ENCODE measurements around the gene CES4A.

CES4A gene

DNA sequence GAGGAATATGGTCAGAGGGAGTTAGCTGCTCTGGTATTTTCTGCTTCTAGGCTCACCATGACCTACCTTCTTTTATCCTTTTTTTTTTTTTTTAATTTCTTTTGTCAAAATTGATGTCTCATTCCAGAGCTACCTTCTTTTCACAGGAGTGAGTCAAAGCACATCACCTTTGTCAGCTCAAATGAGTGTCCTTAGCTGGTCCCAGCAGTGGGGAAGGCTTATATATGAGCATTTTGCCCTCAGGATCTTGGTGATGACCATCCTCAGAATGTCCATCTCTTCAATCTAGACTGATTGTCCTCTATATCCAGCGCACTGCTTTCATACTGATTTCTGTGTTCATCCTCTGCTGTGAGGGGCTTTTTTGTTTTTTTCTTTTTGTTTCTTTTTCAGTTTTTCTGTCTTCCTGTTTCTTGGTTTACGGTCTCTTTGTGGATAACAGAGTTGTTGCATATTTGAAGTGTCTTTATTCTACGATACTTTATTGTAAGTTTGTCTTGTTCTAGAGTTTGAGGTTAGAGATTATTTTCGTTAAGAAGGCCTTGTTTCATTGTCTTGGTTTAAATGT lies 65.5 kb downstream of the CES4A start:
- DNase-seq (ENCODE audit: low spot score) = no peak

DNA sequence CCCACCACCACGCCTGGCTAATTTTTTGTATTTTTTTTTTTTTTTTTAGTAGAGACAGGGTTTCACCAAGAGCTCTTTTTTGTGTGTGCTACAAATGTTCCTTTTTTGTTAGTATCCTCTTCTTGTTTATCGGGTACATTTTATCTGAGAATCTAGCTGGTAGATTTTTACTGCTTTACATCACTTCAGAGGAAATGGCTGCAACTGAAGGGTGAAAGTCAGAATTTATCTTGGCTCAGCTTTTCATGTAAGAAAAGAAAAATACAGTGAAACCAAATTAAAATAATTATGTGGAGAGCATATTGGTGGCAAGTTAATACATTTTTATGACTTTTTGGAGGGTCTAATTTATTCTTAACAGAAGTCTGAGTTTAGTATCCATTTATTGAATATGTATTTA lies 66.5 kb downstream of the CES4A start:
- no peak for DNase-seq (ENCODE audit: low spot score)

- DNase-seq (ENCODE audit: low spot score) = no peak
Observed at GRCh38 chr16:67055712-67056487, 67.5 kb downstream of the CES4A start.

Measured in CD4-positive, alpha-beta T cell treated with Interleukin-6 at 100 ng/mL for 8 hours (primary cell).